ENCODE measurements around the gene KLF15. TPM values are rescaled to one million over a fixed set of nuclear protein-coding genes. Genes with fewer than 3 reads are reported as not detected.

Gene KLF15
- polyA plus RNA-seq, 2 of the 4 experiments (the other 2 are of a cell fraction), result not detected

GRCh38 chr3:126329927-126330725 is 27.1 kb downstream of the KLF15 start:
- DNase-seq (ENCODE audit: low read depth in 1 of 2, low spot score in 1 of 2) (no peak), ATAC-seq (no peak), FAIRE-seq (no peak)
- CTCF ChIA-PET, result interaction anchor here (1.2 kb wide), 1 partner anchor 196 kb away, joined by 3 read pairs; no protein-coding TSS in a partner anchor
- Histone ChIP-seq H3K4me3 (no peak overlapping the region), H3K4me2 (no peak overlapping the region), H3K27ac (no peak overlapping the region), H3K4me1 (no peaks in the 10 kb centered on the region), H3K9me3 (peaks cover 16% of the 10 kb centered on the region; the same call in 2 of the 3 replicates)
- POLR2A ChIA-PET, result no interaction called here
- WGBS (ENCODE audit: missing lambda C conversion rate), result 42% methylated on average over 5 of the region's 7 CpGs
- TF ChIP-seq SMC3 (IDR thresholded peaks at IDR 0.05) (no peak), FOXS1 (CRISPR knock-in tag; IDR thresholded peaks at IDR 0.05) (no peak), FOSL2 (IDR thresholded peaks at IDR 0.05) (no peak), FOSL2 (CRISPR knock-in tag; IDR thresholded peaks at IDR 0.05) (no peak), CHD4 (IDR thresholded peaks at IDR 0.05; ENCODE audit: borderline replicate concordance) (no peak), POLR2A (IDR thresholded peaks at IDR 0.05; ENCODE audit: low read length) (no peak), ZSCAN20 (CRISPR knock-in tag; IDR thresholded peaks at IDR 0.05) (no peak)
- TF ChIP-seq, protein P1, sequence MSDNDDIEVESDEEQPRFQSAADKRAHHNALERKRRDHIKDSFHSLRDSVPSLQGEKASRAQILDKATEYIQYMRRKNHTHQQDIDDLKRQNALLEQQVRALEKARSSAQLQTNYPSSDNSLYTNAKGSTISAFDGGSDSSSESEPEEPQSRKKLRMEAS (IDR thresholded peaks at IDR 0.05), result no peak

GRCh38 chr3:126326629-126327028 is 30.6 kb downstream of the KLF15 start:
- H3K27ac ChIP-seq, result no peak overlapping the region
- TF ChIP-seq, protein P2, sequence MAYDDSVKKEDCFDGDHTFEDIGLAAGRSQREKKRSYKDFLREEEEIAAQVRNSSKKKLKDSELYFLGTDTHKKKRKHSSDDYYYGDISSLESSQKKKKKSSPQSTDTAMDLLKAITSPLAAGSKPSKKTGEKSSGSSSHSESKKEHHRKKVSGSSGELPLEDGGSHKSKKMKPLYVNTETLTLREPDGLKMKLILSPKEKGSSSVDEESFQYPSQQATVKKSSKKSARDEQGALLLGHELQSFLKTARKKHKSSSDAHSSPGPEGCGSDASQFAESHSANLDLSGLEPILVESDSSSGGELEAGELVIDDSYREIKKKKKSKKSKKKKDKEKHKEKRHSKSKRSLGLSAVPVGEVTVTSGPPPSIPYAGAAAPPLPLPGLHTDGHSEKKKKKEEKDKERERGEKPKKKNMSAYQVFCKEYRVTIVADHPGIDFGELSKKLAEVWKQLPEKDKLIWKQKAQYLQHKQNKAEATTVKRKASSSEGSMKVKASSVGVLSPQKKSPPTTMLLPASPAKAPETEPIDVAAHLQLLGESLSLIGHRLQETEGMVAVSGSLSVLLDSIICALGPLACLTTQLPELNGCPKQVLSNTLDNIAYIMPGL (CRISPR knock-in tag; IDR thresholded peaks at IDR 0.05; ENCODE audit: borderline replicate concordance), result no peak
- no peak for TF ChIP-seq RNF2 (IDR thresholded peaks at IDR 0.05; ENCODE audit: borderline replicate concordance, low read depth)
- TF ChIP-seq ELK1 (IDR thresholded peaks at IDR 0.05; ENCODE audit: low read depth, low read length), result no peak
- TF ChIP-seq HES2 (IDR thresholded peaks at IDR 0.05), result no peak
- TF ChIP-seq FOXS1 (CRISPR knock-in tag; IDR thresholded peaks at IDR 0.05), result no peak
- TF ChIP-seq, protein P3, sequence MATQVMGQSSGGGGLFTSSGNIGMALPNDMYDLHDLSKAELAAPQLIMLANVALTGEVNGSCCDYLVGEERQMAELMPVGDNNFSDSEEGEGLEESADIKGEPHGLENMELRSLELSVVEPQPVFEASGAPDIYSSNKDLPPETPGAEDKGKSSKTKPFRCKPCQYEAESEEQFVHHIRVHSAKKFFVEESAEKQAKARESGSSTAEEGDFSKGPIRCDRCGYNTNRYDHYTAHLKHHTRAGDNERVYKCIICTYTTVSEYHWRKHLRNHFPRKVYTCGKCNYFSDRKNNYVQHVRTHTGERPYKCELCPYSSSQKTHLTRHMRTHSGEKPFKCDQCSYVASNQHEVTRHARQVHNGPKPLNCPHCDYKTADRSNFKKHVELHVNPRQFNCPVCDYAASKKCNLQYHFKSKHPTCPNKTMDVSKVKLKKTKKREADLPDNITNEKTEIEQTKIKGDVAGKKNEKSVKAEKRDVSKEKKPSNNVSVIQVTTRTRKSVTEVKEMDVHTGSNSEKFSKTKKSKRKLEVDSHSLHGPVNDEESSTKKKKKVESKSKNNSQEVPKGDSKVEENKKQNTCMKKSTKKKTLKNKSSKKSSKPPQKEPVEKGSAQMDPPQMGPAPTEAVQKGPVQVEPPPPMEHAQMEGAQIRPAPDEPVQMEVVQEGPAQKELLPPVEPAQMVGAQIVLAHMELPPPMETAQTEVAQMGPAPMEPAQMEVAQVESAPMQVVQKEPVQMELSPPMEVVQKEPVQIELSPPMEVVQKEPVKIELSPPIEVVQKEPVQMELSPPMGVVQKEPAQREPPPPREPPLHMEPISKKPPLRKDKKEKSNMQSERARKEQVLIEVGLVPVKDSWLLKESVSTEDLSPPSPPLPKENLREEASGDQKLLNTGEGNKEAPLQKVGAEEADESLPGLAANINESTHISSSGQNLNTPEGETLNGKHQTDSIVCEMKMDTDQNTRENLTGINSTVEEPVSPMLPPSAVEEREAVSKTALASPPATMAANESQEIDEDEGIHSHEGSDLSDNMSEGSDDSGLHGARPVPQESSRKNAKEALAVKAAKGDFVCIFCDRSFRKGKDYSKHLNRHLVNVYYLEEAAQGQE (IDR thresholded peaks at IDR 0.05), result no peak
- TF ChIP-seq NPAS2 (CRISPR knock-in tag; IDR thresholded peaks at IDR 0.05; ENCODE audit: borderline replicate concordance), result no peak
- no peak for TF ChIP-seq HOXA7 (CRISPR knock-in tag; IDR thresholded peaks at IDR 0.05)
- H3K9me3 ChIP-seq, result peaks cover 16% of the 10 kb centered on the region; the same call in 2 of the 3 replicates
- ATAC-seq, result no peak
- ChIA-PET CTCF (no interaction called here), POLR2A (no interaction called here)
- no peak overlapping the region for H3K4me3 ChIP-seq
- no peak for FAIRE-seq
- H3K4me2 ChIP-seq, result no peak overlapping the region
- no peak for DNase-seq (ENCODE audit: low read depth in 1 of 2, low spot score in 1 of 2)
- H3K4me1 ChIP-seq, result no peaks in the 10 kb centered on the region
- 51% methylated on average over 4 of the region's 4 CpGs for WGBS (ENCODE audit: missing lambda C conversion rate)
